Measurements from ENCODE around the gene ZNF22.

Gene ZNF22

DNA sequence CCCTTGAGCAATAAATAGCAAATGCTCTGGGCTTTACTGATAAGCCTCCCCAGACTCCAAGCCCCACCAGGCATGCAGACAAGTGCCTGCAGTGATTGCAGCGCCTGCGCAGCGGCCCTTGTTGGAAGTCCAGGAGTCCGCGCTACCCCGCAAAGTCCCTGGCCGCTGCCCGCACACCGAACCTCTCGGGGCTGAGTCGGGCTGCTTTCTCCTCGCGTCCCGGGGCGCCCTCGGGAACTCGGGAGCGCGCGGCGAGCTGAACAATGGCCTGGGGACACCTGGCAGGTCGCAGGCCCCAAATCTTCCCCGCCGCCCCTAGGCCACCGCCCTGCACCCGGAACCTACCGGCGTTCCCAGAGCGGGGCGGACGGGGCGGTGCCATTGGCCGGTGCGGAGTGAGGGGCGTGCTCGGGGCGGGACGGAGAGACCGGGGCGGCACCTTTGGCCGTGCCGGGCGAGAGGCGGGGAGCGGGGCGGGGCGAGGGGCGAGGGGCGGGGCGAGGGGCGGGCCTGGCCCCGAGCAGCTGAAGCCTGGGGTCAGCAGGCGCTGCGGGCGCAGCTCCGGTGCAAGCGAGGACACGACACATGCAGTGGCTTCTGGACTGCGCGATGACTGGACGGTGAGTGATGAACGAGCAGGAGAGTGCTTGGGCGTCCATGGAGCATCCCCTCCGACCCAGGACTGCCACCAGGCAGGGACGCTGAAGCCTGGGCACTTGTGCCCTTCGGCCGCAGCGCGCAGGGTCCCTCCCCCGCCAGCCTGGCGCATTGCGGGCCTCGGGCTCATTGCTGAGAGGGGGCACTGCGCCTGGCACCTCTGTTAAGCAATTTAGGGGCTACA is 41.3 kb upstream of the ZNF22 start, which contains the start of gene RASSF4:
Gene RASSF4 (plus strand): TSS at position 556 of the 841 bp plus-strand sequence. CDS start 10,401 bp downstream, outside the sequence.
- Histone ChIP-seq H3K27ac (peak within 1 kb of the TSS; percentile 92), H3K9me3 (ENCODE audit: severe bottlenecking) (peaks cover 3% of the 10 kb centered on the region), H3K4me3 (ENCODE audit: low read depth, low read length) (peak within 1 kb of the TSS; percentile 73), H3K36me3 (no peaks in the 10 kb centered on the region; the same call in 1 of the 2 replicates), H3K27me3 (ENCODE audit: insufficient read depth, low read depth, severe bottlenecking) (no peaks in the 10 kb centered on the region)
- TF ChIP-seq, protein P1, sequence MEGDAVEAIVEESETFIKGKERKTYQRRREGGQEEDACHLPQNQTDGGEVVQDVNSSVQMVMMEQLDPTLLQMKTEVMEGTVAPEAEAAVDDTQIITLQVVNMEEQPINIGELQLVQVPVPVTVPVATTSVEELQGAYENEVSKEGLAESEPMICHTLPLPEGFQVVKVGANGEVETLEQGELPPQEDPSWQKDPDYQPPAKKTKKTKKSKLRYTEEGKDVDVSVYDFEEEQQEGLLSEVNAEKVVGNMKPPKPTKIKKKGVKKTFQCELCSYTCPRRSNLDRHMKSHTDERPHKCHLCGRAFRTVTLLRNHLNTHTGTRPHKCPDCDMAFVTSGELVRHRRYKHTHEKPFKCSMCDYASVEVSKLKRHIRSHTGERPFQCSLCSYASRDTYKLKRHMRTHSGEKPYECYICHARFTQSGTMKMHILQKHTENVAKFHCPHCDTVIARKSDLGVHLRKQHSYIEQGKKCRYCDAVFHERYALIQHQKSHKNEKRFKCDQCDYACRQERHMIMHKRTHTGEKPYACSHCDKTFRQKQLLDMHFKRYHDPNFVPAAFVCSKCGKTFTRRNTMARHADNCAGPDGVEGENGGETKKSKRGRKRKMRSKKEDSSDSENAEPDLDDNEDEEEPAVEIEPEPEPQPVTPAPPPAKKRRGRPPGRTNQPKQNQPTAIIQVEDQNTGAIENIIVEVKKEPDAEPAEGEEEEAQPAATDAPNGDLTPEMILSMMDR (IDR thresholded peaks at IDR 0.05; ENCODE audit: low read depth, low read length): no peak
- peak; percentile 95 for DNase-seq

DNA sequence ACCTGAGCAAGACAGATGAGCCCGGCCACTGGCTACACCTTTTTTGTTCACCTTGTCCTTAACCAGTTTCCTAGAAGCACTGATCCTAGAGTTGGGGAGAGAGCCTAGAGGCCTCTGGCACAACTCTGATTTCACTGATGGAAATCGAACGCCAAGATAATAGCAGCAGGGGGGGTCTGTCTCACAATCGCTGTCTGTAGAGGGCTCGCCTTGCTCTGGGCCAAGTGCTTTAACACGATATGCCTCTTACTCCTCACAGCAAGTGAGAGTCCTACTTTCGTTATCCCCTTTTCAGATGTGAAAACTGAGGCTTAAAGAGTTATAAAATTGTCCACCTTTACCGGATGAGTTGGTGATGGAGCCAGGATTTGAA is 40.6 kb upstream of the ZNF22 start:
- Histone ChIP-seq H3K36me3 (no peaks in the 10 kb centered on the region; the same call in 1 of the 2 replicates), H3K27ac (no peak overlapping the region), H3K4me3 (ENCODE audit: low read depth, low read length) (peak overlapping the region; percentile 73), H3K27me3 (ENCODE audit: insufficient read depth, low read depth, severe bottlenecking) (no peaks in the 10 kb centered on the region), H3K9me3 (ENCODE audit: severe bottlenecking) (peaks cover 3% of the 10 kb centered on the region)
- TF ChIP-seq, protein P1 (IDR thresholded peaks at IDR 0.05; ENCODE audit: low read depth, low read length): no peak
- DNase-seq: no peak

DNA sequence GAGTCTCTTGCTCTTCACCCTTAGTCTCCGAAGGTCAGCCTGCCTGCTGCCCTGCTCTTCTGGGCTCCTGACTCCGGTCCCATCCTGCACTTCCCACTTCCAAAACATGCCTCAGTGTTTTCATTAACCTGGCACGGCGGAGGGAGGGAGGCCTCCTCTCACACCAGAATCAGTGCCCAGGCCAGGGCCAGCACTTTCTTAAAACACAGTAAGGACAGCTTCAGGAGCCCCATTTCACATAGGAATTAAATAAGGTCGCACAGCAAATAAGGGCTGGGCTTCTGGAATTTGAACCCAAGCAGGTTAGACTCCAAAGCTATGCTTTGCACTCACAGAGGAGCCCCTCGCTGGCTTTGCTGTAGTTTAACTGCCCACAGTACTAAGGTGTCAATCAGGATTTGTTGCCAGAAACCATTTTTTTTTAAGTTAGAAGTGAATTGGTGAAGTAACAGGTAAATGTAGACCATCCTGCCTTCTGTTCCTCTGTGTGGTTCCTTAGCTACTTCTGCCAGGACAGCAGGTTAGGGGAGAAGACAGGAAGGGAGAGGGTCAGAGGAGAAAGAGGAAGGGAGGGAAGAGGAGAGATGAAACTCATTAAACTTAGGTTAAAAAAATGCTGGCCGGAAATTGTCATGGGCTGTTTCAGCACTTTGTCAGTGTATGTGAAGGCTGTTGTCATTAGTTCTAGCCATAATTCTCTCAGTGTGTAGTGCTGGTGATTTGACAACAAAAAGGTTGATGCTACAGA is 40.1 kb upstream of the ZNF22 start:
- H3K4me3 ChIP-seq (ENCODE audit: low read depth, low read length): no peak overlapping the region

DNA sequence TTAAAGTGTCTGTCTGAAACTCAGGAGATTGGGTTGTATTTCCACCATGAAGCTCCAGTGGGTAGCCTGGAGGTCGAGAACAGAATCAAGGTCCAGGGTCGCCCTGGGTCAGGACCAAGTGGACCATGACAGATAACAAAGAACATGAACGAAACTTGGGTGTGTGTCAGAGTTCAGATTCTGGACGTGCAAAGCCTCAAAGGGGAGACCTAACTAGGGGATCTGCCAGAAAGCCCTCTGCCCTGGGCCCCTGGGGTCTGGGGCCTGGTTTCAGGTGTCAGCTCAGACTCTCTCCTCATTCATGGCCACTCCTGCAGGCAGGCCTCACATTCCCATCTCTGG is 39.5 kb upstream of the ZNF22 start:
- no peak for DNase-seq
- no peak overlapping the region for H3K4me3 ChIP-seq (ENCODE audit: low read depth, low read length)
- TF ChIP-seq, protein P1 (IDR thresholded peaks at IDR 0.05; ENCODE audit: low read depth, low read length): no peak
- no peaks in the 10 kb centered on the region; the same call in 1 of the 2 replicates for H3K36me3 ChIP-seq
- no peak overlapping the region for H3K27ac ChIP-seq
- no peaks in the 10 kb centered on the region for H3K27me3 ChIP-seq (ENCODE audit: insufficient read depth, low read depth, severe bottlenecking)
- H3K9me3 ChIP-seq (ENCODE audit: severe bottlenecking): peaks cover 3% of the 10 kb centered on the region

More for the DNA sequence above, 40.1 kb upstream of the ZNF22 start:
- TF ChIP-seq, protein P1 (IDR thresholded peaks at IDR 0.05; ENCODE audit: low read depth, low read length): no peak
- Histone ChIP-seq H3K27me3 (ENCODE audit: insufficient read depth, low read depth, severe bottlenecking) (no peaks in the 10 kb centered on the region), H3K27ac (no peak overlapping the region), H3K9me3 (ENCODE audit: severe bottlenecking) (peaks cover 3% of the 10 kb centered on the region), H3K36me3 (no peaks in the 10 kb centered on the region; the same call in 1 of the 2 replicates)
- DNase-seq: no peak

DNA sequence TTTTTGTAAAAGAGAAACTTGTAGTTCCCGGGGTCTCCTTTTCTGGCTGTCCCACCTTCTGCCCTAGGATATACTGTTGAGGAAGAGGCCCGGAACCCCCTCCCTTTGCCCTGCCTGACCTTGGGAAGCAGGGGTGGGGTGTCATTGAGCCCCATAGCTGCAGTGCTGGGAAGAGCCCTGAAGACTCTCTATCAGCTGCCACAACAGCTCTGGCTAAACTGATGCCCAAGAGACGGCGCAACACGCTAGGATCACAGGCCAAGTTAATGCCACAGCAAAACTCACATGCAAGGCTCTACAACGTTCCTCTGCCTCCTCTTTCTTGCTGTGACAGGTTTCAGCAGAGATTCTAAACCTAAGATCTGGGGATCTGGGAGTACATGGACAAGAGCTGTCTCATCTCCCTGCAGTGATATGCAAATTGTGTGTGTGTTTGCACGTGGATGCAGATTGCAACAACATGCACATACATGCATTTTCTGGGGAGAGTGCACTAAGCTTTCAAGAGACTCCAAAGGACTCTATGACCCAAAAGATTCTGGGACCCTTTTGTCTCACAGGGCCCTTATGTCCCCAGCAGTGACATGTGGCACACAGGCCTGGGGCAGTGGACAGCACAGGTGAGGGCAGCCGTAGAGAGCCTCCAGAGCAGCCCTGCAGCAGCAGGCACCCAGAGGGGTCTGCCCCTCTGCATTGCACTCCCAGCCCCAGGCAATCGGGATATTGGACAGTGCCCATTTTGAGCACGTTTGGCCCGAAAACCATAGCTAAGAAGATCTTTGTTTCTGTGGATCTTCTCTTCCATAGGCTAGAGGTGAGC is 38.6 kb upstream of the ZNF22 start:
- Histone ChIP-seq H3K36me3 (no peaks in the 10 kb centered on the region; the same call in 1 of the 2 replicates), H3K9me3 (ENCODE audit: severe bottlenecking) (no peaks in the 10 kb centered on the region), H3K27me3 (ENCODE audit: insufficient read depth, low read depth, severe bottlenecking) (no peaks in the 10 kb centered on the region), H3K4me3 (ENCODE audit: low read depth, low read length) (no peak overlapping the region), H3K27ac (no peak overlapping the region)
- DNase-seq: no peak
- TF ChIP-seq, protein P1 (IDR thresholded peaks at IDR 0.05; ENCODE audit: low read depth, low read length): no peak

All from WERI-Rb-1 (cell line).